Stimulated activated CD4-positive, alpha-beta T cell treated with anti-CD3 and anti-CD28 coated beads, Interleukin-2, amount 100 ng/mL, for 24 hours (primary cell): ENCODE data around the gene DCUN1D2.
A peak's percentile ranks its signal among the peaks of the same experiment; 100 is the strongest.
"Not testable (repeated sequence)": the region's sequence is repeated elsewhere in the genome, so short reads cannot be mapped to it uniquely, and the experiment has no call there.

Experiments used
- DNase-seq, 2 donors: peaks; one replicate each; pipeline ENCODE4 v3.0.0-alpha.2; 2020

DCUN1D2 gene

DNA sequence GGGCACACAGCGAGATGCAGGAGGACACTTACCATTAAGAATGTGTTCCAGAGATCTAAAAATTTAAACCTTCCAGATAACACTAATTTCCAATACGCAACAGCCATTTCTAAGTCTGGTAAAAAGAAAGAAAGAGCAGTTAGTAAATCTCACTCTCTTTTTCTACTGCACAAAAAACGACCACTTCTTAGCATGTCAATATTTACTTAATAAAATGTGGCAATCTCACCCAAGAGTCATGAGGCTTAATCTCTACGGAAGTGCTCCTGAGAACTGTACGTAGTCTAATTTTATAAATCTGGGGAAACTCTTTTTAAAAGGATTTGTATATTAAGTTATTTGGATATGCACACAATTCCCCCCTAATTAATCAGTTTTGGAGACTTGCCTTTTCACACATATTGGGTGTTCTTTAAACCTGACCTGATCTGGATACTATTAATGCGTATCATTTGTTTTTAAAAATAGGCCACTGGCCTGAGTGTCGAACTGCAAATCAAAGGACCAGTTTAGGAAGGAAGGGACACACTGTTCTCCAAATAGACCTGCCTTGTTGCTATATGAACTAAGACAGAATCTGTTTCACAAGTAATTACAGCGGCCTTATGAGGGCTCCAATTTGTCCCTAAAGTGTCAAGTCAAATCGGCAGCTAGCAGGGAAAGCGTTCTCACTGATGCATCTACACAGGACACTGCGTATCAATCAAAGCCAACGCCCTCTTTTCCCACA is 29.3 kb downstream of the DCUN1D2 start:
- DNase-seq: no peak

GRCh38 chr13:113460599-113460998 is 29.9 kb downstream of the DCUN1D2 start:
- no peak for DNase-seq

DNA sequence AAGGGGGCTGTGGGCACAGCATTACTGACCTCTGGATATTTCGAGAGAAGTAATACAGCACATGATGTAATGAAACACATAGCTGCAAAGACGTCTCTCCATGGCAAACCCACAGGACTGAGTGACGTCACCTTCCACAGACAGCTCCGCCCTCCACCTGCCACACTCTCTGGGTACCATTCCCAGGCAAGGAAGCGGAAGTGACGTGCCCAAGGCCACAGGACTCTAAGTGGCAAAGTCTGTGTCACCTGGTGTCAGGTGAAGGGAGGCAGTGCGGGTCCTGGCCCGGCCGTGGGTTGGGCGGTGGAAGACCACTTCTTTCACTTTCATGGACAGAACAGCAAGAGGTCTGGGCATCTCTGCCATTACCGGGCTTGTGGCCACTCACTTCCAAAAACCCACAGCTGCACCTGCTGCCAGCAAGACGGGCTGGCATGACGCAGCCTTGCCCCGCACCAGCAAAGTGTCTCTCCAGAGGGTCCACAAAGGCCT is 30.4 kb downstream of the DCUN1D2 start:
- no peak for DNase-seq

GRCh38 chr13:113458253-113459065 is 32.1 kb downstream of the DCUN1D2 start:
- DNase-seq: no peak

DNA sequence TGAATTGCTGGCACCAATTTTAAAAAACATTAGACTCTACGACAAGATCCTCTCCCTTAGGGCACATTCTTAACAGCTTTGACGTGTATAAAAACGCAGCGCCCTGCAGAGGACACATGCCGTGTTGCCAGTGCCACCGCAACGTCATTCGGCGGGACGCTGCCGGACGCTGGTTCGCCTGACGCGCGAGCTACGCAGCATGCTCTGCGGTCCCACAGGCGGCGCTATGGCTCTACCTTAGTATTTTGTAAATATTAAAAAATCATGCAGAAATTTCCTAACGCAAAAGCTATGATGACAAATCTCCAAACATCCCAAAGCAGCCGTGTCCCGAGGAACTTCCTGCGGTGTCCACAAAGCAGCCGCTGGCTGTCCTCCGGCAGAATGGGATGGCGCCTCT is 33.0 kb downstream of the DCUN1D2 start:
- no peak for DNase-seq

GRCh38 chr13:113456116-113456702 is 34.3 kb downstream of the DCUN1D2 start:
- DNase-seq: no peak

- DNase-seq: no peak
Observed at GRCh38 chr13:113455384-113455783, 35.1 kb downstream of the DCUN1D2 start.

DNA sequence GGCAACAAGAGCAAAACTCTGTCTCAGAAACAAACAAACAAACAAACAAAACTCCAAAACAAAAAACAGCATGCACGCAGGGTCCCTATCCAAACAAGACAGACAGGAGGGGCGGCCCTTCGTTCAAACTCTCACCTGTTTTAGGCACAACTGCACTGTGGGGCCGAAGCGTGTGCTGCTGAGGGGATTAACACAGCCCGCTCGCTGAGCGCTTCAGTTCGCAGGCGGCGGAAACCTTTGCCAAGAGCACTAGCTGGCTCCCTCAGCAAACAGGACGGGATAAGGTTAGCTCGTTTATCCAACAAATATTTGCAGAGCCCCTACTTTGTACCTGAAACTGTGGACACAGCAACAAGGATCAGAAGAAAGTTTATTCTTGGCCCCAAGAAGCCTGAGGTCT is 35.6 kb downstream of the DCUN1D2 start:
- no peak for DNase-seq

DNA sequence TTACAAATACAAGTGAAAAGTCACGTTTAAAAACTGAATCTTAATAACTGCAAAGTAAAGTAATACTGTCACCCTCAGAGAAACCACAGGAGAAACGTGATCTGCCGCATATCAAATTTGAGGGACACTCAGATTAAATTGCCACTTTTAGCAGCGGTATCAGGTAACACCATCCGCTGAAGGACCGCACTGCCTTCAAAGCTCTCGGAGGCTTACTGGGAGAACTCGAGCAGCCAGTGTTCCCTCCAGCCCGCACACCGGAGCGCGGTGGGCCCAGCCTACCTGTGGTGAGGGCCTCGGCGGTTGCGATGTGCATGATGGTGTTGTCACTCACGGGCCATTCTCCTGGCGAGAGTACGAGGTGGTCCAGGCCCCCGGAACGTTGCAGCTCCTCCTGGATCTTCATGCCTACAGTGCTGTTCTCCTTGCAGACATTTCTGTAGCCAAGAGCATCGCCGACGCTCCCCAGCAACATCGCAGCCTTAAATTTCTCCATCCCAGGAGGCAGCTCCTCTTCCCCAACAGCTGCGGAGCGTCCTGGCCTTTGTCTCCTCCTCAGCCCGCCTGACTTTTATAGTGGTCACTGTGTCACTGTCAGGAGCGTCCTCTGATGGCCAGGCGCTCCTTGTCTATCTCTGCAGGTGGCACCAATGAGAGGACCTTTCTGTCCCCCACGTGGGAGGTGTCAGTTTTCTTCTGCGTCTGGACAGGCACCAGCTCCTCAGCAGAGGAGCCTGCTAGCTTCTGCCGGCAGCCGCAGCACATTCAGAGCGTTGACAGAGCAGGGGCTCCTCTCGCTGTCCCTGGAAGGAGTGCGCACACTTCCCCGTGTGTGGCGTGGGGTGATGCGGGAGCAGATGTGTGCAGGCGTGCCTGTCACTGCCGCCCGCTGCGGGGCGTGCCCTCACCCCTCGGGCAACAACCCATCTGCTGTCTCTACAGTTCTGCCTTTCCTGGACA is 37.3 kb downstream of the DCUN1D2 start, which contains the start of gene ADPRHL1:
TSS of gene ADPRHL1 (minus strand) at position 547 of the 960 bp plus-strand sequence. CDS start at position 496, 51 bp downstream.
- DNase-seq: no peak

DNA sequence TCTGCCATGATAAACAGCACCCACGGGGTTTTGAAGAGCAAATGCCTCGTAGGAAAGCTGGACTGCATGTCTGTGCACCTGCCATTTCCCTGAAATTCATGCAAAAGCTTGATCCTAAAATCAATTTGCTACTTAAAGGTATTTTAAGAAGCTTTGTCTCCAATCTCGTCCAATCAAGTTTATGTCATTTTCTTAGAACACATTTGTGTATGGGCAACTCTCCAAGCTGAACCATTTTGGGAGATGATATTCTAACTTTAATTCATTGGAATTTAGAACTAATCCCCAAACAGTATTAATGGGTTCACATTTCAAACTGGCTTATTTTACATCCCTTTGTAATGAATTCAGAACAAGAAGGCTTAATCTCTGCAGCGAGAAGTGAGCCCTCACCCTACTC is 38.0 kb downstream of the DCUN1D2 start:
- DNase-seq: no peak

- no peak for DNase-seq
Observed at GRCh38 chr13:113451951-113452421, 38.5 kb downstream of the DCUN1D2 start.

DNA sequence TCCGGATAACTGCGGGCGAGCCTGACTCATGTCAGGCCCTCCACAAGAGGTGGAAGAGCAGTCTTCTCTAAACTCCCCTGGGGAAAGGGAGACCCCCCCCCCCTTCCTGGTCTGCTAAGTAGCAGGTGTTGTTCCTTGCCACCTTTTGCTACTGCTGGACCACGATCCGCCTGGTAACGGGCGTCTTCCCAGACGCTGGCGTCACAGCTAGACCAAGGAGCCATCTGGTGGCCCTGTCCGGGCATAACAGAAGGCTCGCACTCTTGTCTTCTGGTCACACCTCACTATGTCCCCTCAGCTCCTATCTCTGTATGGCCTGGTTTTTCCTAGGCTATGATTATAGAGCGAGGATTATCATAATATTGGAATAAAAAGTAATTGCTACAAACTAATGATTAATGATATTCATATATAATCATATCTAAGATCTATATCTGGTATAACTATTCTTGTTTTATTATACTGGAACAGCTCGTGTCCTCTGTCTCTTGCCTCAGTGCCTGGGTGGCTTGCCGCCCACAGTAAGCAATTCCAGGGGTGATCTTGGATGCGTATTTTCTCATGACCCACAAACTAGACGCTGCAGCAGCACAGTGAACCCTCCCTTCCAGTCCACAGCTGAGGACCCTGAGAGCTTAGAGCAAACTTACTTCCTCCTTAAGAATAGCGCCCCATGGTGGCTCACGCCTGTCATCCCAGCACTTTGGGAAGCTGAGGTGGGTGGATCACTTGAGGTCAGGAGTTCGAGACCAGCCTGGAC is 39.5 kb downstream of the DCUN1D2 start:
- not testable (repeated sequence) for DNase-seq

DNA sequence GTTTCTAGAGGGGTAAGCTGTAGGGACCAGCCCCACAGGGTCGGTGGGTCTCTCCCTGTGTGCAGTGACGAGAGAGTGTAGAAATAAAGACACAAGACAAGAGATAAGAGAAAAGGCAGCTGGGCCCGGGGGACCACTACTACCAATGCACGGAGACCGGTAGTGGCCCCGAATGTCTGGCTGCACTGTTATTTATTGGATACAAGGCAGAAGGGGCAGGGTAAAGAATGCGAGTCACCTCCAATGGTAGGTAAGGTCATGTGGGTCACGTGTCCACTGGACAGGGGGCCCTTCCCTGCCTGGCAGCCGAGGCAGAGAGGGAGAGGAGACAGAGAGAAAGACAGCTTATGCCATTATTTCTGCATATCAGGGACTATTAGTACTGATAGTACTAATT is 40.2 kb downstream of the DCUN1D2 start:
- not testable (repeated sequence) for DNase-seq

- no peak for DNase-seq
Observed at GRCh38 chr13:113449693-113450347, 40.7 kb downstream of the DCUN1D2 start.

DNA sequence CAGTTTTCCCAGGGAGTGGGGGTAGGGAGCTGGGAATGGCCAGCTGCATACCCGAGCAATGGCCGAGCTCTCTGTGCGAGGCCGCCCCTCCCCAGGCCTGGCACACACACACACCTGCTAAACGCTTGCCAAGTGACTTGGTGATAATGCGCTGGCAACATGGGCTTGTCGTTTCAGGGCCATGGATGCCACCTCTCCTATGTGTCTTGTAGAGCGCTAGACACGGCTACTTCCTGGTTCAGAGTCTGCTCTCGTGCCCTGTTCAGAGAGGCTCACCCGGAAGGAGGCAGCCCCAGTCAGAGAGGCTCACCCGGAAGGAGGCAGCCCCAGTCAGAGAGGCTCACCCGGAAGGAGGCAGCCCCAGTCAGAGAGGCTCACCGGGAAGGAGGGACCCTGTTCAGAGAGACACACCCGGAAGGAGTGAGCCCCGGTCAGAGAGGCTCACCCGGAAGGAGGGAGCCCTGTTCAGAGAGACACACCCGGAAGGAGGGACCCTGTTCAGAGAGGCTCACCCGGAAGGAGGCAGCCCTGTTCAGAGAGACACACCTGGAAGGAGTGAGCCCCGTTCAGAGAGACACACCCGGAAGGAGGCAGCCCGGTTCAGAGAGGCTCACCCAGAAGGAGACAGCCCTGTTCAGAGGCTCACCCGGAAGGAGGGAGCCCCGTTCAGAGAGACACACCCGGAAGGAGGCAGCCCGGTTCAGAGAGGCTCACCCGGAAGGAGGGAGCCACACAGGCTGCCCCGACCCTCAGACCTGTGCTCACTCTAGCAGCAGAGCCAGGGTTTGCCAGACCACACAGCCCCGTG is 41.4 kb downstream of the DCUN1D2 start:
- peak in 1 of 2 donors; percentile 72 for DNase-seq

GRCh38 chr13:113448545-113448884 is 42.0 kb downstream of the DCUN1D2 start:
- DNase-seq: no peak

- no peak for DNase-seq
Observed at GRCh38 chr13:113447596-113447995, 42.9 kb downstream of the DCUN1D2 start.

DNA sequence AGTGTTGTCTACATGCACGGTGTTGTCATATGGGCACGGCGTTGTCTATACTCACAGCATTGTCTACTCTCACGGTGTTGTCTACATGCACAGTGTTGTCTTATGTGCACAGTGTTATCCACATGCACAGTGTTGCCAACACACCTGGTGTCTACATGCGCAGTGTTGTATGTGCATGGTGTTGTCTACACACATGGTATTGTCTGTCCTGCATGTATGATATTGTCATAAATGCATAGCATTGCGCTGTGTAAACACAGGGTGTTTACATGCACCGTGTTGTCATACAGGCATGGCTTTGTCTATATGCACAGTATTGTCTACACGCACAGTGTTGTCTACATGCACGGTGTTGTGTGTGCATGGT is 44.0 kb downstream of the DCUN1D2 start:
- no peak for DNase-seq

DNA sequence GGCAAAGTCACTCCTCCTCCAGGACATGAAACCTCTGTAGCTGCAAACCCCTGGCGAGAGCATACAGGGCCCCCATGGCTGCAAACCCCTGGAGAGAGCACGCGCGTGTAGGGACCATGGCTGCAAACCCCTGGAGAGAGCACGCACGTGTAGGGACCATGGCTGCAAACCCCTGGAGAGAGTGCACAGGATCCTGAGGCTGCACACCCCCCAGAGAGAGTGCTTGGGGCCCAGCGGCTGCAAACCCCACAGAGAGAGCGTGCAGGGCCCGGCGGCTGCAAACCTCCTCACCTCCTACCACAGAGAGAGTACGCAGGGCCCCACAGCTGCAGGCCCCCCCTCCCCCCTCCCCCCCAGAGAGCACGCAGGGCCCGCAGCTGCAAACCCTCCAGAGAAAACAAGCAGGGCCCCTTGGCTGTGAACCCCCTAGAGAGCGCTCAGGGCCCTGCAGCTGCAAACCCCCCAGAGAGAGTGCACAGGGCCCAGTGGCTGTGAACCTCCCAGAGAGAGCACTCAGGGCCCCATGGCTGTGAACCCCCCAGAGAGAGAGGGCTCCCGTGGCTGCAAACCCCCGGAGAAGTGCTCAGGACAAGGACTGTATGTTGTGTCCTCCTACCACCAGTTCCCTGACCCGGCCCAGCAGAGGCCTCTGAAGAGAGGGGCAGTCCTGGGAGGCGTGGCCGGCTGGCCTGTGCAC is 44.6 kb downstream of the DCUN1D2 start:
- no peak for DNase-seq

- no peak for DNase-seq
Observed at GRCh38 chr13:113443991-113444390, 46.5 kb downstream of the DCUN1D2 start.
